Thoracic aorta (tissue), 2 donors: ENCODE measurements around the gene SNX3. TPM values are rescaled to one million over a fixed set of nuclear protein-coding genes. Genes with fewer than 3 reads are reported as not detected.

ENCODE experiments used
- ATAC-seq: fragments of 150-250 bp; one replicate; pipeline ENCODE4 v1.8.0; 2017; ENCODE audit warnings: low read depth; ENCODE audit not compliant: insufficient number of reproducible peaks, low FRiP score
- DNase-seq: peaks from one replicate; pipeline ENCODE4 v3.0.0-alpha.2; 2020; ENCODE audit warnings: low spot score
- H3K27ac ChIP-seq, 2 donors: fragments of 200-600 bp; sonication (generic); 1 replicate in 1 of 2; 2 replicates in 1 of 2; pipeline ENCODE4 v1.5.1; 2016; ENCODE audit warnings: mild to moderate bottlenecking in 2 of 2, moderate library complexity in 2 of 2
- H3K27me3 ChIP-seq: fragments of 200-600 bp; sonication (generic); replicated peaks from 2 replicates; pipeline ENCODE4 v1.6.0; 2016; ENCODE audit warnings: mild to moderate bottlenecking; ENCODE audit not compliant: insufficient read depth
- H3K36me3 ChIP-seq: fragments of 200-600 bp; sonication (generic); one replicate; pipeline ENCODE4 v1.5.1; 2016
- H3K4me1 ChIP-seq, 2 donors: fragments of 200-600 bp; sonication (generic); 1 replicate in 1 of 2; 2 replicates in 1 of 2; pipeline versions ENCODE4 v1.5.1 to v1.6.0; 2016; ENCODE audit warnings: low read depth in 2 of 2, mild to moderate bottlenecking in 1 of 2; ENCODE audit not compliant: control insufficient read depth in 1 of 2
- H3K4me3 ChIP-seq: fragments of 200-600 bp; sonication (generic); 2 replicates; pipeline ENCODE4 v1.5.1; 2016; ENCODE audit warnings: mild to moderate bottlenecking
- H3K9me3 ChIP-seq: fragments of 200-600 bp; sonication (generic); 2 replicates; pipeline ENCODE4 v1.5.1; 2016
- CTCF ChIP-seq: fragments of 200-600 bp; sonication (generic); IDR thresholded peaks from one replicate; pipeline ENCODE4 v1.5.1; 2019; ENCODE audit warnings: antibody characterized with exemption
- total RNA-seq, 2 donors: library from RNA; depleted of rRNA; stranded (reverse); fragments of >200 nt; gene quantifications; one replicate each; pipeline versions ENCODE4 v1.1.0 to v1.2.3, GENCODE V29; 2016

Gene SNX3
- total RNA-seq, 2 donors from 2014 or later = 110 to 122 TPM

- DNase-seq = no peak
- Histone ChIP-seq H3K9me3 (no peaks in the 10 kb centered on the region), H3K27ac (no peak overlapping the region), H3K4me1 (no peaks in the 10 kb centered on the region), H3K36me3 (no peaks in the 10 kb centered on the region), H3K4me3 (no peak overlapping the region), H3K27me3 (no peaks in the 10 kb centered on the region)
- ATAC-seq = no peak
- TF ChIP-seq CTCF = no peak
Observed at GRCh38 chr6:108200186-108200585, 60.7 kb downstream of the SNX3 start.

- no peak for DNase-seq
- no peaks in the 10 kb centered on the region for H3K9me3 ChIP-seq
- H3K4me3 ChIP-seq = no peak overlapping the region
- no peak for ATAC-seq
- no peaks in the 10 kb centered on the region for H3K27me3 ChIP-seq
- H3K4me1 ChIP-seq = no peaks in the 10 kb centered on the region
- no peaks in the 10 kb centered on the region for H3K36me3 ChIP-seq
- no peak for TF ChIP-seq CTCF
- no peak overlapping the region for H3K27ac ChIP-seq
Observed at GRCh38 chr6:108198761-108199498, 61.9 kb downstream of the SNX3 start.

GRCh38 chr6:108195209-108195608 lies 65.6 kb downstream of the SNX3 start:
- Histone ChIP-seq H3K4me3 (no peak overlapping the region), H3K27me3 (no peaks in the 10 kb centered on the region), H3K27ac (no peak overlapping the region), H3K9me3 (no peaks in the 10 kb centered on the region), H3K36me3 (no peaks in the 10 kb centered on the region), H3K4me1 (no peaks in the 10 kb centered on the region)
- ATAC-seq = no peak
- no peak for DNase-seq
- no peak for TF ChIP-seq CTCF

- Histone ChIP-seq H3K9me3 (no peaks in the 10 kb centered on the region), H3K27me3 (no peaks in the 10 kb centered on the region), H3K27ac (no peak overlapping the region), H3K36me3 (no peaks in the 10 kb centered on the region), H3K4me1 (no peaks in the 10 kb centered on the region), H3K4me3 (no peak overlapping the region)
- ATAC-seq (no peak), DNase-seq (no peak)
- TF ChIP-seq CTCF = no peak
Observed at GRCh38 chr6:108194503-108194902, 66.3 kb downstream of the SNX3 start.

GRCh38 chr6:108193835-108194234 lies 67.0 kb downstream of the SNX3 start:
- no peak overlapping the region for H3K4me3 ChIP-seq
- ATAC-seq (no peak), DNase-seq (no peak)
- H3K4me1 ChIP-seq = no peaks in the 10 kb centered on the region
- H3K27me3 ChIP-seq = no peaks in the 10 kb centered on the region
- no peak for TF ChIP-seq CTCF
- no peaks in the 10 kb centered on the region for H3K9me3 ChIP-seq
- H3K36me3 ChIP-seq = no peaks in the 10 kb centered on the region
- no peak overlapping the region for H3K27ac ChIP-seq
